Astrocyte (in vitro differentiated cells and primary cell): ENCODE data around the gene CBY3. TPM values are rescaled to one million over a fixed set of nuclear protein-coding genes. Genes with fewer than 3 reads are reported as not detected.

ENCODE experiments used
- DNase-seq: peaks from one replicate; pipeline ENCODE4 v3.0.0-alpha.2; 2010; ENCODE audit warnings: low read depth
- FAIRE-seq: peaks from 2 replicates; lab custom pipeline; 2011; peaks lifted over from hg19 to GRCh38; lab: Jason Lieb, UNC
- H2AFZ ChIP-seq: 2 replicates; pipeline ENCODE4 v1.6.0; 2012; ENCODE audit warnings: low read depth, low read length, inconsistent platforms
- H3K27ac ChIP-seq: 2 replicates; pipeline ENCODE4 v1.5.1; 2011; ENCODE audit warnings: low read depth, low read length, inconsistent platforms
- H3K27me3 ChIP-seq: 2 replicates; pipeline ENCODE4 v1.6.0; 2011; ENCODE audit warnings: low read length, inconsistent platforms; ENCODE audit not compliant: insufficient read depth
- H3K36me3 ChIP-seq: 2 replicates; pipeline ENCODE4 v1.5.1; 2011; ENCODE audit warnings: low read length, inconsistent platforms; ENCODE audit not compliant: insufficient read depth
- H3K4me1 ChIP-seq: 2 replicates; pipeline ENCODE4 v1.5.1; 2011; ENCODE audit warnings: low read length, inconsistent platforms; ENCODE audit not compliant: insufficient read depth
- H3K4me2 ChIP-seq: 2 replicates; pipeline ENCODE4 v1.6.0; 2012; ENCODE audit warnings: low read length, inconsistent platforms
- H3K4me3 ChIP-seq: 2 replicates; pipeline ENCODE4 v1.5.1; 2011; ENCODE audit warnings: low read depth, mild to moderate bottlenecking, low read length, inconsistent platforms; ENCODE audit not compliant: insufficient read depth
- H3K79me2 ChIP-seq: 2 replicates; pipeline ENCODE4 v1.6.0; 2012; ENCODE audit warnings: mild to moderate bottlenecking, low read length, inconsistent platforms; ENCODE audit not compliant: insufficient read depth
- H3K9ac ChIP-seq: 2 replicates; pipeline ENCODE4 v1.6.0; 2012; ENCODE audit warnings: mild to moderate bottlenecking, low read length, inconsistent platforms
- H3K9me3 ChIP-seq: 2 replicates; pipeline ENCODE4 v1.5.1; 2012; ENCODE audit warnings: low read depth, mild to moderate bottlenecking, low read length, inconsistent platforms; ENCODE audit not compliant: insufficient read depth
- H4K20me1 ChIP-seq: 2 replicates; pipeline ENCODE4 v1.6.0; 2012; ENCODE audit warnings: low read length, inconsistent platforms; ENCODE audit not compliant: insufficient read depth
- H3K27ac Mint-ChIP-seq: one replicate; pipeline ENCODE4 v1.8.0; 2021; ENCODE audit warnings: mild to moderate bottlenecking, mixed read lengths; ENCODE audit not compliant: unreplicated experiment
- H3K27me3 Mint-ChIP-seq: one replicate; pipeline ENCODE4 v1.8.0; 2021; ENCODE audit warnings: low read depth, mixed read lengths; ENCODE audit not compliant: unreplicated experiment
- H3K36me3 Mint-ChIP-seq: one replicate; pipeline ENCODE4 v1.8.0; 2021; ENCODE audit warnings: low read depth, mixed read lengths; ENCODE audit not compliant: unreplicated experiment
- H3K4me1 Mint-ChIP-seq: one replicate; pipeline ENCODE4 v1.8.0; 2021; ENCODE audit warnings: low read depth, mixed read lengths; ENCODE audit not compliant: unreplicated experiment
- H3K4me3 Mint-ChIP-seq: one replicate; pipeline ENCODE4 v1.8.0; 2021; ENCODE audit warnings: mild to moderate bottlenecking, moderate library complexity, mixed read lengths; ENCODE audit not compliant: unreplicated experiment
- H3K9me3 Mint-ChIP-seq: one replicate; pipeline ENCODE4 v1.8.0; 2021; ENCODE audit warnings: mild to moderate bottlenecking, mixed read lengths; ENCODE audit not compliant: unreplicated experiment
- EZH2 ChIP-seq: IDR thresholded peaks from 2 replicates; pipeline ENCODE4 v1.6.1; 2012; ENCODE audit warnings: mild to moderate bottlenecking, low read length, inconsistent platforms; ENCODE audit not compliant: insufficient read depth
- total RNA-seq: library from RNA; stranded (reverse); gene quantifications from 2 replicates; pipeline ENCODE4 v1.2.1, GENCODE V29; 2021
- TF ChIP-seq, protein P1 (sequence below): IDR thresholded peaks from 2 replicates; pipeline ENCODE4 v1.5.1; 2011; ENCODE audit warnings: low read depth, mild to moderate bottlenecking, inconsistent platforms, low read length, moderate library complexity; ENCODE audit not compliant: insufficient read depth

Gene CBY3
- total RNA-seq, 1 donor from 2014 or later = not detected

DNA sequence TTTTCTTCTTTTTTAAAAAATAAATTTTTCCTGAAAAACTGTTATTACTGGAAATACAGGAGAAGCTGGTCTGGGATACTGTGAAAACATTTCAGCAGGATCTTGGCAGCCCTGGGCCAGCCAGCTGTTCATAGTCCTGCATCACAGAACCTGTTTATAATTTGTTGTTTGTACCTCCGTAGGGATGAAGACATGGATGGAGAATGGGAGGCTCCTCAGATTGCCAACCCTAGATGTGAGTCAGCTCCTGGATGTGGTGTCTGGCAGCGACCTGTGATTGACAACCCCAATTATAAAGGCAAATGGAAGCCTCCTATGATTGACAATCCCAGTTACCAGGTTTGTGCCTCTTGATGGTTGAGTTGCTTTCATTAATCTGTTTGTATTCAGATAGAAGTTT, 39.4 kb upstream of the CBY3 start:
- TF ChIP-seq, protein P1, sequence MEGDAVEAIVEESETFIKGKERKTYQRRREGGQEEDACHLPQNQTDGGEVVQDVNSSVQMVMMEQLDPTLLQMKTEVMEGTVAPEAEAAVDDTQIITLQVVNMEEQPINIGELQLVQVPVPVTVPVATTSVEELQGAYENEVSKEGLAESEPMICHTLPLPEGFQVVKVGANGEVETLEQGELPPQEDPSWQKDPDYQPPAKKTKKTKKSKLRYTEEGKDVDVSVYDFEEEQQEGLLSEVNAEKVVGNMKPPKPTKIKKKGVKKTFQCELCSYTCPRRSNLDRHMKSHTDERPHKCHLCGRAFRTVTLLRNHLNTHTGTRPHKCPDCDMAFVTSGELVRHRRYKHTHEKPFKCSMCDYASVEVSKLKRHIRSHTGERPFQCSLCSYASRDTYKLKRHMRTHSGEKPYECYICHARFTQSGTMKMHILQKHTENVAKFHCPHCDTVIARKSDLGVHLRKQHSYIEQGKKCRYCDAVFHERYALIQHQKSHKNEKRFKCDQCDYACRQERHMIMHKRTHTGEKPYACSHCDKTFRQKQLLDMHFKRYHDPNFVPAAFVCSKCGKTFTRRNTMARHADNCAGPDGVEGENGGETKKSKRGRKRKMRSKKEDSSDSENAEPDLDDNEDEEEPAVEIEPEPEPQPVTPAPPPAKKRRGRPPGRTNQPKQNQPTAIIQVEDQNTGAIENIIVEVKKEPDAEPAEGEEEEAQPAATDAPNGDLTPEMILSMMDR = no peak
- TF ChIP-seq EZH2 = no peak
- Histone ChIP-seq H3K79me2 (peaks cover 75% of the 10 kb centered on the region), H3K27me3 (no peaks in the 10 kb centered on the region), H4K20me1 (peaks cover 93% of the 10 kb centered on the region), H3K27ac (no peak overlapping the region), H2AFZ (no peak overlapping the region), H3K4me2 (no peak overlapping the region), H3K4me1 (no peaks in the 10 kb centered on the region), H3K36me3 (peaks cover 80% of the 10 kb centered on the region), H3K4me3 (no peak overlapping the region), H3K9ac (no peak overlapping the region), H3K9me3 (no peaks in the 10 kb centered on the region)
- DNase-seq (no peak), FAIRE-seq (no peak)
- Mint-ChIP-seq H3K9me3 (no peaks in the 10 kb centered on the region), H3K27me3 (no peaks in the 10 kb centered on the region), H3K27ac (no peak overlapping the region), H3K4me3 (no peak overlapping the region), H3K36me3 (peaks cover 34% of the 10 kb centered on the region), H3K4me1 (peaks cover 5% of the 10 kb centered on the region)

- H3K4me1 Mint-ChIP-seq = peaks cover 5% of the 10 kb centered on the region
- H3K79me2 ChIP-seq = peaks cover 76% of the 10 kb centered on the region
- no peak overlapping the region for H2AFZ ChIP-seq
- no peak for DNase-seq
- no peak overlapping the region for H3K27ac ChIP-seq
- no peak overlapping the region for H3K4me2 ChIP-seq
- H3K27ac Mint-ChIP-seq = no peak overlapping the region
- no peaks in the 10 kb centered on the region for H3K9me3 ChIP-seq
- no peaks in the 10 kb centered on the region for H3K27me3 ChIP-seq
- H4K20me1 ChIP-seq = peaks cover 74% of the 10 kb centered on the region
- peaks cover 50% of the 10 kb centered on the region for H3K36me3 ChIP-seq
- no peaks in the 10 kb centered on the region for H3K27me3 Mint-ChIP-seq
- no peak overlapping the region for H3K4me3 ChIP-seq
- no peaks in the 10 kb centered on the region for H3K9me3 Mint-ChIP-seq
- no peaks in the 10 kb centered on the region for H3K4me1 ChIP-seq
- no peak overlapping the region for H3K4me3 Mint-ChIP-seq
- FAIRE-seq = no peak
- TF ChIP-seq, protein P1 = no peak
- no peak for TF ChIP-seq EZH2
- no peak overlapping the region for H3K9ac ChIP-seq
- H3K36me3 Mint-ChIP-seq = peaks cover 28% of the 10 kb centered on the region
These were observed 35.5 kb upstream of the CBY3 start for GRCh38 chr5:179716286-179716685.

DNA sequence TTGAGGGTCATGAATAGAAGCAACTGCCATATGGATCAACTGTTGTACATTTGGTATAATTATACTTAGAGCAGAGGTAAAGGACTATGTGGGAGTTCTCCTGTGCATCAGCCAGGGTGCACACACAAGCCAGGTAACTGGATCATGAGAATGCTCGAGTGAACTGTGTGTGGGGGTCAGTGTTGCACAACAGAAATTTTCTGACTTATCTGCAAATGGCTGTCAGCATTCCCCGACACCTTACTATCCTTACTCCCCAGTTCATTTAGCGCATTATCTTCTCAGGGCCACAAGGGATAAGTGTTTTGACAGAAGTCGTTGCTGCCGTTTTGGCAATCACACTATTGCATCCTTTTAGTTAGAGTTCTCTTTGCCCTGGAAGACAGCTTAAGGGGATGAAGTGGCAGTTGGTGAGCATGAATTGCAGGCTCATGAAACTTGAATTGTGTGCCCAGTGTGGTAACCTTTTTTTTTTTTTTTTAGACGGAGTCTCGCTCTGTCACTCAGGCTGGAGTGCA, 19.6 kb upstream of the CBY3 start:
- DNase-seq (peak; percentile 16), FAIRE-seq (no peak)
- no peaks in the 10 kb centered on the region for H3K27me3 Mint-ChIP-seq
- Histone ChIP-seq H3K27ac (peak overlapping the region; percentile 96), H3K9ac (peak overlapping the region; percentile 100), H3K27me3 (no peaks in the 10 kb centered on the region), H3K4me3 (peak overlapping the region; percentile 100), H3K36me3 (no peaks in the 10 kb centered on the region), H2AFZ (no peak overlapping the region), H4K20me1 (peaks cover 62% of the 10 kb centered on the region), H3K79me2 (peaks cover 71% of the 10 kb centered on the region), H3K9me3 (no peaks in the 10 kb centered on the region), H3K4me2 (peak overlapping the region; percentile 100), H3K4me1 (peaks cover 5% of the 10 kb centered on the region)
- TF ChIP-seq, protein P1 = no peak
- TF ChIP-seq EZH2 = no peak
- H3K4me1 Mint-ChIP-seq = peaks cover 6% of the 10 kb centered on the region
- H3K36me3 Mint-ChIP-seq = peaks cover 15% of the 10 kb centered on the region
- peak overlapping the region; percentile 100 for H3K4me3 Mint-ChIP-seq
- H3K27ac Mint-ChIP-seq = peak overlapping the region; percentile 98
- no peaks in the 10 kb centered on the region for H3K9me3 Mint-ChIP-seq
